Activated naive CD4-positive, alpha-beta T cell treated with anti-CD3 and anti-CD28 coated beads, Interleukin-2, amount 50 U/mL, for 24 hours (primary cell): ENCODE data around the gene ZNF385A.

Experiments
- H3K27ac Mint-ChIP-seq: one replicate; pipeline ENCODE4 v1.8.0; 2021; ENCODE audit warnings: mild to moderate bottlenecking, mixed read lengths
- H3K27me3 Mint-ChIP-seq: one replicate; pipeline ENCODE4 v1.8.0; 2021; ENCODE audit warnings: mixed read lengths
- H3K36me3 Mint-ChIP-seq: one replicate; pipeline ENCODE4 v1.8.0; 2021; ENCODE audit warnings: mixed read lengths
- H3K4me1 Mint-ChIP-seq: one replicate; pipeline ENCODE4 v1.8.0; 2021; ENCODE audit warnings: mixed read lengths
- H3K4me3 Mint-ChIP-seq: one replicate; pipeline ENCODE4 v1.8.0; 2021; ENCODE audit warnings: mild to moderate bottlenecking, mixed read lengths
- H3K9me3 Mint-ChIP-seq: one replicate; pipeline ENCODE4 v1.8.0; 2021; ENCODE audit warnings: mixed read lengths

ZNF385A gene

DNA sequence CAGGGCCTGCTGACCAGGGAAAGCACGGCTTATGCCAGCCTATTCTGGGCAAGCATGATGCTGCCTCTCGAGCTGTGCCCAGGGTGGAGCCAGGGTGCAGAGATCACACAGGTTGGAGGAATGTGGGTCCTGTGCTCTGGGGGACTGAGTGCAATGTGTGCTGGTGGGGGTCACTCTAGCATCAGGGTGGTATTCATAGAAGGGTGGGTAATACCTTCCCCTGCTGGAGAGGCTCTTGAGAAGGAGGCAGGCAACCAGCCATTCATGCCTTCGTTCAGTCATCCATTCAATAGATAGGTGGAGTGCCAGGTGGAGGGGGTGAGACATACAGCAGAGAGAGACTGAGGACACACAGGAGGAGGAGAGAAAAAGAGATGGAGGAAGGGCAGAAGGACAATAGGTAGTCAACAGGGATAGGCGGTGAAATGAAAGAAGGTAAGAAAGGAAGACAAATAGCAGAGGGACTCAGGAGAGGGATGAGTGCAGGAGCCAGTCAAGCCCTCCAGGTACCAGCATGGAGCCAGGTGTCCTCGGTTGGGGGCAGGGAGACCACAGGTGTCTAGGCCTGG lies 5.2 kb upstream of the ZNF385A start:
- peaks cover 37% of the 10 kb centered on the region for H3K4me1 Mint-ChIP-seq
- H3K36me3 Mint-ChIP-seq, result peaks cover 3% of the 10 kb centered on the region
- H3K9me3 Mint-ChIP-seq, result no peaks in the 10 kb centered on the region
- peak overlapping the region; percentile 59 for H3K4me3 Mint-ChIP-seq
- no peaks in the 10 kb centered on the region for H3K27me3 Mint-ChIP-seq
- H3K27ac Mint-ChIP-seq, result no peak overlapping the region

DNA sequence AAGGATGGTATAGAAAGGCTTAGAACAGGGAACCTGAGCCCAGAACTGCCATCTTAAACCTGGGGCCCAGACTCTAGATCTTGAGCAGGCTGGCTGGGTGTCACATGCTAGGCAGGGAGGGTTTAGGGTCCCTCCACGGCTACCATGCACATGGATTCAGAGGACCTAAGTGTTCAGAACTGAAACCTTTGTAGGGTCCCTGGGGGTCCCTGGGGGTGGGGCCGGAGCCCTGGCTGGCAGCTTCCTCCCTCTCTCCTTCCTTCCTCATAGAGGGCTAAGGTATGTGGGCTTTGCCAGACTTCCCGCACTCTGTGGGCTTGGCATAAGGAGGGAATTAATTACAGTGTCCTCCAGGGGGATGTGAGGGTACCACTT lies 4.6 kb upstream of the ZNF385A start:
- Mint-ChIP-seq H3K27ac (no peak overlapping the region), H3K36me3 (peaks cover 3% of the 10 kb centered on the region), H3K27me3 (no peaks in the 10 kb centered on the region), H3K4me3 (no peak overlapping the region), H3K9me3 (no peaks in the 10 kb centered on the region), H3K4me1 (peaks cover 32% of the 10 kb centered on the region)

DNA sequence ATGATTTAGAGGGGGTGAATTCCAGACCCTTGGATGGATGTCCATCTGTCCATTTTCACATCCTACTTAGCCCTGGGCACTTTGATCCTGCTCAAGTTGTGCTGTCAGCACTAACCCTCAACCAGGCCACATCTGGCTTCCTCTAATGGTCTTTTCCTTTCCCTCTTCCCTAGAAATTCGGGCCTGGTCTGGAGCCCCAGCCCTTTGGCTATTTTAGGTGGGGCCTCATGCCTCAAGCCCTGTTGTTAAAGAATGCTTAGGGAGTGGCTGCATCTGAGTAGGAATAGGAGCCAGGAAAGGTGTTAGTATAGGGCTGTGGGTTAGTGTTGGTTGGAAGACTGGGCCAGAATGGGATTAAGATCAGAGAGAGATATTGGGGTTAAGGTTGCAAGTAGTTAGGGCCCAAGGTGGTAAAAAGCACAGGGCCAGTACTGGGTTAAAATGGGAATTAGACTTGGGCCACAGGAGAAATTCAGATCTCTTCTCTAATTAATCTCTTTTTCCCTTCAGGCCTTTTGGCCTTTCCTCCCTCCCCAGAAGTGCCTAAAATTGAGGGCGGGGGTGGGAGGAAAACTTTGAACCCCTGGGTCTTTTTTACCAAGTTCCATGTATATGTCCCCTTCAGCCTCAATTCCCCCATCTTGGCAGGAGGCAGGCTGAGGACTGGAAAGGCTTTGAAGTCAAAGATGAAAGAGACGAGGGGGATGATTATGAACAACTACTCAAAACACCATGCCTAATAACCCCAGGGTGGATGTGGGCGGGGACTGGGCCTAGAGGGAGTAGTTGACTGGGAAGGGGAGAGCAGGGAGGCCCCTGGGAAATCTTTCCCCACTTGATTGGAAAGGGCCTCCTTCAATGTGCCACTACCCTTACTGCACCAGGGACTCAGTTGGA lies 4.0 kb upstream of the ZNF385A start:
- Mint-ChIP-seq H3K4me1 (peaks cover 25% of the 10 kb centered on the region), H3K36me3 (peaks cover 2% of the 10 kb centered on the region), H3K9me3 (no peaks in the 10 kb centered on the region), H3K27ac (peak overlapping the region; percentile 51), H3K27me3 (no peaks in the 10 kb centered on the region), H3K4me3 (no peak overlapping the region)

DNA sequence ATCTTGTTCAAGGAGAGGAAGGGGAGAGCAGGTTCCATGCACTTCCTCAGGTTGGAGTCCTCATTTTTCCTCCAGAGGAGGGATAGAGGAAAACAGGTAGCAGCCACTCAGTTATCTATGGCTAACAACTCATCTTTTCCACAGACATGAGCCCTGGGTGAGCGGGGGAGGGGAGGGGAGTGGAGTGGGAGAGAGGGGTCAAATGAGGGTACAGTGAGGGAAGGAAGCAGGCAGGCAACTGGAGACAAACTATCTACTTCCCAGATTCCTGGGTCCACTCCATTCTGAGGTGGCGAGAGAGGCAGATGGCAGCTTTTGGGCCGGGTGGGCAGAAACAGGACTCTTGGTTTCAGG lies 2.6 kb upstream of the ZNF385A start:
- peaks cover 2% of the 10 kb centered on the region for H3K36me3 Mint-ChIP-seq
- H3K4me3 Mint-ChIP-seq, result no peak overlapping the region

DNA sequence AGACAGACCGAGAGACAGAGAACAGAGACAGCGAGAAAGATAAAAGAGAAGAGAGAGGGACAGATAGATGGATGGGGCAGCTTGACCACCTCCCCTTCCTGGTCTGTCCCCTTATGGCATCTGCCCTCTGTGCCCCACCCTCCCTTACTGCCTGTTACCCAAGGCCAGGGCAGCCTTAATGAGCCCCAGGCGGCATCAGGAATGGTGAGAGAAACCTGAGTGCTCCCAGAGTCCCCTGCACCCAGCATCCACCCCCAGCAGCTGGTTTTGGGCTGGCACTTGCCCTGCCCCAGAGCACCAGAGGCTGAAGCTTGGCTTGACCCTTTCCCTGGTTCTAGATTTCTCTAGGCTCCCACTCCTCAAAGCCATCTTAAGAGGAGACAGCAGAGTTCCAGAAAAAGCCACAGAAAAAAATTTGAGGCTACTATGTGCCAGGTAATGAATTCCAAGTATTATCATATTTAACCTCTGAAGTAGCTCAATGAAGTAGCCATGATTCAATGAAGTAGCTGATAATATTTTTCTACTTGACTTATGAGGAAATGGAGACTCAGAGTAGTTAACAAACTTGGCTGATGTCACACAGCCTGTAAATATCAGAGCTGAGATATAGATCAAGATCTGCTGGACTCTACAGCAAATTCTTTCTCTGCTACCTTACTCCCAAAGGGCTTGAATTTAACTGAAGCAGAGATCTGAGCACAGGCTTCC lies 2.0 kb upstream of the ZNF385A start:
- Mint-ChIP-seq H3K27me3 (no peaks in the 10 kb centered on the region), H3K9me3 (no peaks in the 10 kb centered on the region), H3K4me1 (peaks cover 17% of the 10 kb centered on the region), H3K4me3 (no peak overlapping the region), H3K36me3 (no peaks in the 10 kb centered on the region), H3K27ac (no peak overlapping the region)

More for the DNA sequence above, 2.6 kb upstream of the ZNF385A start:
- H3K4me1 Mint-ChIP-seq, result peaks cover 22% of the 10 kb centered on the region
- H3K9me3 Mint-ChIP-seq, result no peaks in the 10 kb centered on the region
- H3K27ac Mint-ChIP-seq, result no peak overlapping the region
- no peaks in the 10 kb centered on the region for H3K27me3 Mint-ChIP-seq

DNA sequence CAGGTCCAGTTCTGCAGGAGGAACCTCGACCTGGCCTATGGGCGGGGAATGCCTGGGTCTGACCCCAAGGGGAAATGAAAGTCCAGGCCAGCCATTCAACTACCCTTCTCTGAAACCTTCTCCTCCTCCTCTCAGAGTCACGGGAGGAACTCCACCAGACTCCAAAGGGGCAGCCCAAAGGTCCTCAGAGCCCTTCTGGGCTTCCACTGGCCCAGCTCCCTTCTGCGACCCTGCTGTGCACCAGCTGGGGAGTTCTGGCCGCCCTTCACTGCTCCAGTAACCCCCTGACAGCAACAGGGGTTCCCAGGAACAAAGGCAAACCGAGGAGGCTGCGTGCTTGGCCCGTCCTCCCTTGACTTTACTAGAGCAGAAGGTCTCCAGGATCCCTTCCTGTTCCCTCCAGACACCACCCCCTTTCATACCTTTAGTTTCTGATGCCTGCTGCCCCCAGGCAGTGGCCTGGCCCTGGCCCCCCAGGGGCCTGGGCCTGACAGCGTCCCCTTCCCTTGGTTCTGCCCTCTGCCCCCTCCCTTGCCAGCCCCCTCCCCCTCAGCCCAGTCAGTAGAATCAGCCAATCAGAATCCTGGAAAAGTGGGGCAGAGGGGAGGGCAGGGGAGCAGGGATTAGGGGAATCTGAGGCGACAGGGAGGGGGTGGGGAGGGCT lies 850 bp upstream of the ZNF385A start:
- Mint-ChIP-seq H3K4me3 (no peak overlapping the region), H3K27ac (no peak overlapping the region), H3K27me3 (no peaks in the 10 kb centered on the region), H3K9me3 (no peaks in the 10 kb centered on the region), H3K36me3 (no peaks in the 10 kb centered on the region), H3K4me1 (peaks cover 13% of the 10 kb centered on the region)

DNA sequence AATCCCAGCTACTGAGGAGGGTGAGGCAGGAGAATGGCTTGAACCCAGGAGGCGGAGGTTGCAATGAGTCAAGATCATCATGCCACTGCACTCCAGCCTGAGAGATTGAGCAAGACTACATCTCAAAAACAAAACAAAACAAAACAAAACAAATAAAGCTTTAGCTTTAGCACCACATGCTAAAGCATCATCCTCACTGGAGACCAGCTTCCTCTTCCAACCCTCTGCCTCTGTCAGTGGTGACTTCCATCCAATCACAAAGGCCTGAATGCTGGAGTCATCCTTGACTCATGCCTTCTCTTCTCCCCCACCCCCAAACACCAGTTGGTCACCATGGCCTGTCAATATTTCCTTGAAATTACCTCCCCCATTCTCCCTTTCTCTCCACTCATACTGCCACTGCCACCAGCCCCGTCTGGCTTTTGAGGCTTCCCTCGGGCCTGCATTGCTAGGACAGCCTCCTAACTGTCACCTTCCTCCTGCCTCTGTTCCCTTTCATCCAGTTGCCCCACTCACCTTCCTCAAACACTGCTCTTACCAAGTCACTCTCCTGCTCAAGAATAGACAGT lies 1.4 kb downstream of the ZNF385A start:
- no peaks in the 10 kb centered on the region for H3K9me3 Mint-ChIP-seq
- H3K36me3 Mint-ChIP-seq, result no peaks in the 10 kb centered on the region
- H3K27ac Mint-ChIP-seq, result peak overlapping the region; percentile 72
- H3K27me3 Mint-ChIP-seq, result no peaks in the 10 kb centered on the region
- H3K4me3 Mint-ChIP-seq, result no peak overlapping the region
- H3K4me1 Mint-ChIP-seq, result peaks cover 10% of the 10 kb centered on the region

DNA sequence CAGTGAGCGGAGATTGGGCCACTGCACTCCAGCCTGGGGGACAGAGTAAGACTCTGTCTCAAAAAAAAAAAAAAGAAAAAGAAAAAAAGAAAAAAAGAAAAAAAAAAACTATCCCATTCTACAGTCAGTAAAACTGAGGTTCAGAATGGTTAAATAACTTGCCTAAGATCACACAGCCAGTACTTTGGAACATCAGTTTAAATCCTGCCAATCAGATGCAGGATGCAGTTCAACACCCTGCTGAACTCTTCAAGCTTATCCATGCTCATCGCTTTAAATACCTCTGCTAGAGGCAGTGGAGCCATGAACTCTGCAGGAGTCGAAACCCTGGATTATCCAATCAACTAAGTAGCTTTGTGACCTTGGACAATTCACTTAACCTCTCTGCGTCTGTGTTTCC lies 3.4 kb downstream of the ZNF385A start:
- Mint-ChIP-seq H3K27me3 (no peaks in the 10 kb centered on the region), H3K4me3 (no peak overlapping the region), H3K27ac (no peak overlapping the region), H3K9me3 (no peaks in the 10 kb centered on the region), H3K4me1 (peaks cover 5% of the 10 kb centered on the region), H3K36me3 (no peaks in the 10 kb centered on the region)

DNA sequence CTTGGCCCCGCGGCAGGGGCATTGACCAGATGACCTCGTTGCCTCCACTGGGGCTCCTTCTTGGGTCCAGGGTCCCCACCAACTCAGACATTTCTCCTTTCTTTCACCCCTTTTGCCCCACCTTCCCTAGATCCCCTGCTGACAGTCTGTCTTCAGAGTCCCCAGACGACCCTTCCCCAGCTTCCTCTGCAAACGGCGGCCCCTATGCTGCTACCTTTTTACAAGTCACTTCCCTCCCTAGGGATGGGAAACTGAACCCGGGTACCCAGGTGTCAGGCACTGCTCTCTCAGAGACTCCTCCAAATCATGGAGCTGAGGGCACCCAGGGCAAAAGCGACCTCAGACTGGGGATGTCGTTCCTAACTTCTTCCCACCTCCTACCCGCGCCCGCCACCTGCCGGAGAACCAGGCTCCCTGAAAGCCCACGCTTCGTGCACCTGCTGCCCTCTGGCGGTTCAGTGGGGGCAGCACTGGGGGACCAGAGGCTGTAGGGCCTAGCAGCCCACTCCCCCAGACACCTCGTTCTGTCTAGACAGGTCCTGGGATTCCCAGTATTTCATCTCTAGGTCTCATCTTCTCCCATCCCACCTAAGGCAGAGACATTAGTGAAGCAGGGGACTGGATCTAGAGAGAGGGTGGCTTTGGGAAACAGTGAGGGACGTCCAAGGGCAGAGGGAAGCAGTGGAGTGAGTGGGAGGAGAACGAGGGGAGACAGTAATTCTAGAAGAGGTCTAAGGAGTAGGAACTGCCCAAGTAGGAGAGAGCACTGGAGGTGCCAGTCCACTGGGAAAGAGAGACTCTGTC lies 4.9 kb downstream of the ZNF385A start:
- peak overlapping the region; percentile 49 for H3K4me3 Mint-ChIP-seq
- no peaks in the 10 kb centered on the region for H3K9me3 Mint-ChIP-seq
- no peaks in the 10 kb centered on the region for H3K27me3 Mint-ChIP-seq
- H3K36me3 Mint-ChIP-seq, result no peaks in the 10 kb centered on the region
- H3K27ac Mint-ChIP-seq, result peak overlapping the region; percentile 23
- H3K4me1 Mint-ChIP-seq, result peaks cover 5% of the 10 kb centered on the region

DNA sequence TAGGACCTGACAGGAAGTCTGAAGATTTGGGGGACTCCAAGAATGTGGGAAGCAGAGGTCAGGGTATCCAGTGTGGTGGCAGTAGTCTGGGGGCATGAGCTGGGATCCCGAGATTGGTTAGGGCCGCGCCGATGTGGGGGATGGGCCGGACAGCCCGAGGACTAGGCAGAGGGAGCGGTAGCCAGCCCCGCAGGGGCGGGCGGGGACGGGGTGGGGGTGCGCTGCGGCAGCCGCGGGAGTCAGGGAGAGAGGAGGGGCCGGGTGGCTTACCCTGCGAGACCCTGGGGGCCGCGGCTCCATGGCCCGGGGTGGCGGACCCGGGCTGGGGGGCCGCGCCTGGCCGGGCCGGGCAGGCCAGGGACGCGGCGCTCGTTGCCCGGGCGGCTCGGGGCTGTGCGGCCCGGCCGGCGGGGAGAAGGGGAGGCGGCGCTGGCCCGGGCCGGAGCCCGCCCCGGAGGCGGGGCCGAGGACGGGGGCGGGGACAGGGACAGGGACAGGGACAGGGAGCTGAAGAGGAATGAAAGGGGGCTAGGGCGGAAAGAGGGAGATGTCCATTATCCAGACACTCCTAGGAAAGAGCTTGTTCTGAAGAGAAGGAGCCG lies 5.6 kb downstream of the ZNF385A start:
- Mint-ChIP-seq H3K9me3 (no peaks in the 10 kb centered on the region), H3K27ac (no peak overlapping the region), H3K4me3 (no peak overlapping the region), H3K4me1 (peaks cover 5% of the 10 kb centered on the region), H3K36me3 (no peaks in the 10 kb centered on the region), H3K27me3 (no peaks in the 10 kb centered on the region)

DNA sequence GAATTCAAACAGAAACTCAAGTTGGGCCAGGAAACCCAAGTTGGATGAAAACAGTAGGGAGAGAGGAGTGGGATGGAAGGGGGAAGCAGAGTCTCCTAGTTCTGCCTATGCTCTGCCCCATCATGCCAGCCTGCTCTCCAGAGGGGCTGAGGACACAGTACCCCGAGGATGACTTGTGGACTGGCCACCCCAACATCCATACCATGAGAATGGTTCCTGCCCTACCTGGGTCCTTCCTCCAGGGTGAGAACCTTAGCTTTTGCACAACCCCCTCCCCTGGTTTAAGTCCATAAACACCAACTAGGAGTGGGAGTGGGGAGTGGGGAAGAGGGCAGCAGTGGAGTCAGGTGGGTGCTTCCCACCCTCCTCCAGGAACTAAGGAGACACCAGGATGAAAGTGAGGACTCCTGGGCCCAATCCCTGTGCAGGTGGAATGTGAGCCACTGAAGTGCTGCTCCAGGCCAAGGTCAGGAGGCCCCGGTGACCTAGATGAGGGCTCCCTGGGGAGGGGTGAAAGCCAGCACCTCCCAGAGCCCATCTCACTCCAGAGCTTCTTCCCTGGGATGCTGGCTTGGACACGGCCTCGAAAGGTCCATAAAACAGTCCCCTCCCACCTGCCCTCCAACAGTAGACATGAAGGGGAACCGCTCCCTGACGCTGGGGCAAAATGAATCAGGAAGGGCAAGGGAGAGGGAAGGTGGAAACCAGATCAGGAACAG lies 6.6 kb downstream of the ZNF385A start:
- no peak overlapping the region for H3K4me3 Mint-ChIP-seq
- H3K27ac Mint-ChIP-seq, result no peak overlapping the region
- H3K27me3 Mint-ChIP-seq, result no peaks in the 10 kb centered on the region
- no peaks in the 10 kb centered on the region for H3K36me3 Mint-ChIP-seq
- H3K4me1 Mint-ChIP-seq, result peaks cover 12% of the 10 kb centered on the region
- no peaks in the 10 kb centered on the region for H3K9me3 Mint-ChIP-seq

DNA sequence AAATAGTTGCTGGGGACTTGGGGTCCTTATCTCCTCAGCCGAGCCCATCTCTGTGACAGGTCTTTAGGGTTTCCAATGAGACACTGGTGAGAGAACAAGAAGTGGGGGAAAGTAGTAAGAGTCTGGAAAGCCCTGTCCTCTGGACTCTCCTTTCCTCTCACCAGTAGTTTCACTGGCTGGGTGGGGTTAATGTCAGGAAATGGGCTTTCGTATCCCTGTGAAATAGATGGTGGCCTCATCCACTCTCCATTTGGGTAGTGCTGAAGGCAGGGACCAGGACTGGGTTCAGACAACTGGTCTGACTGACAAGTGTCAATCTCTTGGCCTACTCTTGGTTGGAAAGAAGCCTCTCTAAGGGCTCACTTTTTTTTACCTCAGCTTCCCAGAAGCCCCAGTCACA lies 7.5 kb downstream of the ZNF385A start:
- Mint-ChIP-seq H3K4me1 (peaks cover 18% of the 10 kb centered on the region), H3K27ac (no peak overlapping the region), H3K9me3 (no peaks in the 10 kb centered on the region), H3K36me3 (no peaks in the 10 kb centered on the region), H3K4me3 (no peak overlapping the region), H3K27me3 (no peaks in the 10 kb centered on the region)

DNA sequence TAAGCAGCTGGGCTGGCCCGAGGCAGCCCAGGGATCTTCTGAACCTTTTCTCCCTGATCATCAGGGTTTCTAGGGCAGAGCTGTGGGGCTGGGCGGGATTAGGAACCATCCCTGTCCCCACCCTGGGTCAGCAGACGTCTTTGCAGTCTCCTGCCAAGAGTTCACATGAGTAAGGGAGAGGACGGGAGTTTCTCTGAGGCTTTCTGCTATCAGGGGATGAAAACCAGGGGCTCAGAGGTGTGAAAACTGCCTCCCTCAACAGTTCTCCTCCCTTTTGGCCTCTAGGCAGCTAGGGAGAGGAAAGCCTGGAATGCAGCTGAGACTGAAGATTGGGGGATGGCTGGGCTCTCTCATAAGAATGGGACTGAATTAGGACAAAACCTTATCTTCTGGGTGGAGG lies 7.9 kb downstream of the ZNF385A start:
- no peaks in the 10 kb centered on the region for H3K9me3 Mint-ChIP-seq
- no peaks in the 10 kb centered on the region for H3K36me3 Mint-ChIP-seq
- peaks cover 21% of the 10 kb centered on the region for H3K4me1 Mint-ChIP-seq
- H3K4me3 Mint-ChIP-seq, result no peak overlapping the region
- no peak overlapping the region for H3K27ac Mint-ChIP-seq
- no peaks in the 10 kb centered on the region for H3K27me3 Mint-ChIP-seq

DNA sequence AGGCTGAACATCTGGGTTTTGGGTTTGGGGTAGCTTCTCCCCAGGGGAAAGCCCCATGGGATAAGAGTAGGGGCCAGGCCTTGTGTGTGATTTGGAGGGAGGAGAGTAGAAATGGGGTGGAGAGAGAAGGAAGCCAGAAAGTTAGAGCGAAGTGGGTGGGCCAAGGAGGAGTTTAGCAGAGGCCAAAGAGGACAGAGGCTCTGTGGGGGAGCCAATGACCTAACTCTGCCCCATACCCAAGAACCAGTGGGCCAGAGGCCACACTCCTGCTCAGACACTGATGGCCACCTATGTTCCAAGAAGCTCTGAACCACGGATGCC lies 9.3 kb downstream of the ZNF385A start:
- H3K27ac Mint-ChIP-seq, result no peak overlapping the region
- H3K4me3 Mint-ChIP-seq, result no peak overlapping the region
- peaks cover 26% of the 10 kb centered on the region for H3K4me1 Mint-ChIP-seq
- no peaks in the 10 kb centered on the region for H3K27me3 Mint-ChIP-seq
- no peaks in the 10 kb centered on the region for H3K9me3 Mint-ChIP-seq
- no peaks in the 10 kb centered on the region for H3K36me3 Mint-ChIP-seq
